Ovary (tissue), 9 donors: Measurements from ENCODE around the gene MAPK8IP3. TPM values are rescaled to one million over a fixed set of nuclear protein-coding genes. Genes with fewer than 3 reads are reported as not detected.
"Not testable (repeated sequence)": the region's sequence is repeated elsewhere in the genome, so short reads cannot be mapped to it uniquely, and the experiment has no call there.

Experiments used
- DNase-seq, 5 donors: peaks; one replicate each; pipeline ENCODE4 v3.0.0-alpha.2; 2019 to 2020
- H3K27ac ChIP-seq, 2 donors: fragments of 200-600 bp; one replicate each; pipeline versions ENCODE4 v1.5.1 to v1.8.0; 2019 to 2022
- H3K27me3 ChIP-seq: fragments of 200-600 bp; one replicate; pipeline ENCODE4 v1.8.0; 2022
- H3K36me3 ChIP-seq: fragments of 200-600 bp; sonication (generic); one replicate; pipeline ENCODE4 v1.5.1; 2019
- H3K4me1 ChIP-seq: one replicate; pipeline ENCODE4 v1.8.1; 2013; ENCODE audit warnings: mild to moderate bottlenecking, moderate library complexity; ENCODE audit not compliant: insufficient read depth
- H3K4me3 ChIP-seq: fragments of 200-600 bp; sonication (generic); one replicate; pipeline ENCODE4 v1.5.1; 2017
- H3K9me3 ChIP-seq, 2 donors: fragments of 200-600 bp in 1 of 2; sonication (generic) in 1 of 2; one replicate each; pipeline versions ENCODE4 v1.5.1 to v1.8.1; 2013 to 2019; ENCODE audit warnings: mild to moderate bottlenecking in 1 of 2, moderate library complexity in 1 of 2
- CTCF ChIP-seq, 3 donors: fragments of 450-650 bp in 2 of 3; fragments of 200-600 bp in 1 of 3; IDR thresholded peaks; one replicate each; pipeline versions ENCODE4 v1.5.1 to v1.8.0; 2016 to 2022; ENCODE audit warnings: antibody characterized with exemption in 3 of 3, mild to moderate bottlenecking in 1 of 3
- EP300 ChIP-seq: sonication (generic); formaldehyde crosslinking; IDR thresholded peaks from one replicate; pipeline ENCODE4 v1.6.1; 2017; ENCODE audit warnings: antibody characterized with exemption
- POLR2A ChIP-seq: fragments of 450-650 bp; IDR thresholded peaks from one replicate; pipeline ENCODE4 v1.6.1; 2017; ENCODE audit warnings: antibody characterized with exemption, mild to moderate bottlenecking, moderate library complexity
- WGBS, 3 donors: extraction: QIAGEN DNeasy Blood & Tissue Kit in 1 of 3; methylation state at CpG; one replicate each; pipeline versions ENCODE4 v1.1.5 to v1.1.7; 2013 to 2017; 5-methylcytosine and 5-hydroxymethylcytosine counted together
- intact Hi-C, 4 donors: fragments of 100-400 bp; cut with DNase I; formaldehyde crosslinking; loops; one replicate each; pipeline versions ENCODE4 v1.11.0 to v1.15.1; 2022 to 2023
- polyA plus RNA-seq, 2 donors: library from polyadenylated mRNA; stranded (reverse); fragments of 200-250 nt in 1 of 2; fragments of 350-450 nt in 1 of 2; fragmentation: Illumina TruSeq in 1 of 2; extraction: RNeasy Lipid Tissue Mini Kit (QIAGEN cat#74804) in 1 of 2; gene quantifications; one replicate each; pipeline ENCODE4 v1.2.3, GENCODE V29; 2013 to 2014
- total RNA-seq, 7 donors: library from RNA; depleted of rRNA in 2 of 7; stranded (reverse); fragments of >200 nt in 2 of 7; fragmentation: NEBNext Ultra II Directional in 3 of 7; extraction: Animal tissue kit (Norgen Biotek cat#: 25700) in 3 of 7; gene quantifications; one replicate each; pipeline versions ENCODE4 v1.1.0 to v1.2.4, GENCODE V29; 2016 to 2023
- donor health status: DM: no; HTN: no; CAD: no; lungs with moderate emphysema.
- donor health status: DM: no; HTN: no; CAD: no.
- donor health status: Bipolar disorder and iron deficiency.
- donor health status: DM: yes; HTN: yes; CAD: no.
- donor health status: DM: no; HTN: no; CAD: no.
- donor health status: DM: yes; HTN: yes; CAD: no.

MAPK8IP3 gene
- total and polyA plus RNA-seq, 9 donors = 7.0 to 117 (median 72.3) TPM

GRCh38 chr16:1700246-1700645 is 5.7 kb upstream of the MAPK8IP3 start:
- 82 to 93% (median 89%) methylated on average over 3 of the region's 3 CpGs for WGBS, 3 donors
- intact Hi-C loops = loop anchor here in 1 of 4 donors (10.0 kb wide), 1 partner anchor 85 kb away; the partner anchor contains the start of genes CRAMP1 and IFT140
- Histone ChIP-seq H3K36me3 (no peaks in the 10 kb centered on the region), H3K9me3 (no peaks in the 10 kb centered on the region), H3K27me3 (no peaks in the 10 kb centered on the region), H3K4me1 (peaks cover 15% of the 10 kb centered on the region), H3K27ac (no peak overlapping the region), H3K4me3 (no peak overlapping the region)
- DNase-seq = no peak
- TF ChIP-seq CTCF (IDR thresholded peaks at IDR 0.05) (no peak), EP300 (no peak), POLR2A (no peak)

GRCh38 chr16:1701216-1701878 is 4.6 kb upstream of the MAPK8IP3 start:
- no peaks in the 10 kb centered on the region for H3K27me3 ChIP-seq
- no peak for TF ChIP-seq CTCF (IDR thresholded peaks at IDR 0.05)
- no peak for TF ChIP-seq EP300
- TF ChIP-seq POLR2A = no peak
- WGBS, 3 donors = 20 to 54% (median 34%) methylated on average over 6 of the region's 6 CpGs
- peaks cover 15% of the 10 kb centered on the region for H3K4me1 ChIP-seq
- H3K27ac ChIP-seq = no peak overlapping the region
- DNase-seq = no peak
- intact Hi-C loops = loop anchor here in 1 of 4 donors (10.0 kb wide), 1 partner anchor 87 kb away; the partner anchor contains the start of genes CRAMP1 and IFT140
- H3K36me3 ChIP-seq = no peaks in the 10 kb centered on the region
- H3K4me3 ChIP-seq = no peak overlapping the region
- H3K9me3 ChIP-seq = no peaks in the 10 kb centered on the region

- not testable (repeated sequence) for H3K36me3 ChIP-seq, H3K9me3 ChIP-seq, H3K27me3 ChIP-seq
- DNase-seq = peak in 1 of 5 donors; percentile 25
- 0 to 1% (median 0%) methylated on average over 16 of the region's 16 CpGs for WGBS, 3 donors
- H3K4me1 ChIP-seq = peaks cover 14% of the 10 kb centered on the region
- peak overlapping the region; percentile 91 for H3K4me3 ChIP-seq
- intact Hi-C loops = loop anchor here in 2 of 4 donors (5.0 to 10.0 kb wide), 2 partner anchors 91 to 93 kb away; partner anchors contain the start of genes CRAMP1 (in 2 of the 2) and IFT140 (in 2 of the 2)
- peak overlapping the region in 1 of 2 donors; percentile 85 for H3K27ac ChIP-seq
Observed at GRCh38 chr16:1705324-1705687, 689 bp upstream of the MAPK8IP3 start.

GRCh38 chr16:1706386-1707192 is 594 bp downstream of the MAPK8IP3 start:
- Histone ChIP-seq H3K36me3 (no peaks in the 10 kb centered on the region), H3K4me1 (peaks cover 13% of the 10 kb centered on the region), H3K27ac (peak overlapping the region in 1 of 2 donors; percentile 85), H3K9me3 (no peaks in the 10 kb centered on the region), H3K27me3 (no peaks in the 10 kb centered on the region), H3K4me3 (peak overlapping the region; percentile 91)
- peak in 3 of 5 donors; percentile 33 to 46 (median 43) for DNase-seq
- TF ChIP-seq POLR2A = no peak
- TF ChIP-seq EP300 = no peak
- no peak for TF ChIP-seq CTCF (IDR thresholded peaks at IDR 0.05)
- intact Hi-C loops = loop anchor here in 2 of 4 donors (2.0 to 10.0 kb wide), 3 partner anchors 28 to 94 kb away; partner anchors contain the start of genes CRAMP1 (in 2 of the 2), IFT140 (in 2 of the 2) and JPT2 (in 1 of the 2)
- WGBS, 3 donors = 0 to 1% (median 1%) methylated on average over 37 to 62 of the region's 62 CpGs
